Osteocyte (in vitro differentiated cells): Measurements from ENCODE around the gene ASCL1. TPM values are rescaled to one million over a fixed set of nuclear protein-coding genes. Genes with fewer than 3 reads are reported as not detected.

ENCODE experiments used
- DNase-seq: peaks from one replicate; pipeline ENCODE4 v3.0.0; 2021; ENCODE audit warnings: mixed read lengths; ENCODE audit not compliant: unreplicated experiment; ENCODE audit errors: extremely low spot score
- H3K27ac Mint-ChIP-seq: one replicate; pipeline ENCODE4 v1.8.0; 2021; ENCODE audit warnings: mild to moderate bottlenecking, mixed read lengths; ENCODE audit not compliant: unreplicated experiment
- H3K27me3 Mint-ChIP-seq: one replicate; pipeline ENCODE4 v1.8.0; 2021; ENCODE audit warnings: mixed read lengths; ENCODE audit not compliant: unreplicated experiment
- H3K36me3 Mint-ChIP-seq: one replicate; pipeline ENCODE4 v1.8.0; 2021; ENCODE audit warnings: mixed read lengths; ENCODE audit not compliant: unreplicated experiment
- H3K4me1 Mint-ChIP-seq: one replicate; pipeline ENCODE4 v1.8.0; 2021; ENCODE audit warnings: mixed read lengths; ENCODE audit not compliant: unreplicated experiment
- H3K4me3 Mint-ChIP-seq: one replicate; pipeline ENCODE4 v1.8.0; 2021; ENCODE audit warnings: mild to moderate bottlenecking, moderate library complexity, mixed read lengths; ENCODE audit not compliant: unreplicated experiment
- H3K9me3 Mint-ChIP-seq: one replicate; pipeline ENCODE4 v1.8.0; 2021; ENCODE audit warnings: mixed read lengths; ENCODE audit not compliant: unreplicated experiment
- CTCF ChIP-seq: fragments of 200-600 bp; sonication (generic); IDR thresholded peaks from 2 replicates; pipeline ENCODE4 v1.5.0; 2021; ENCODE audit warnings: antibody characterized with exemption, mild to moderate bottlenecking, moderate library complexity
- total RNA-seq: library from RNA; stranded (reverse); gene quantifications from 2 replicates; pipeline ENCODE4 v1.2.1, GENCODE V29; 2021

Gene ASCL1
- total RNA-seq, 1 donor from 2014 or later = not detected

- Mint-ChIP-seq H3K9me3 (no peaks in the 10 kb centered on the region), H3K27me3 (peaks cover 67% of the 10 kb centered on the region), H3K36me3 (no peaks in the 10 kb centered on the region), H3K4me3 (no peak overlapping the region), H3K4me1 (no peaks in the 10 kb centered on the region), H3K27ac (no peak overlapping the region)
- DNase-seq = no peak
- TF ChIP-seq CTCF = no peak
Measured at GRCh38 chr12:102950950-102951619, 6.4 kb upstream of the ASCL1 start.

GRCh38 chr12:102951841-102952240 is 5.6 kb upstream of the ASCL1 start:
- peaks cover 1% of the 10 kb centered on the region for H3K4me1 Mint-ChIP-seq
- DNase-seq = no peak
- H3K9me3 Mint-ChIP-seq = no peaks in the 10 kb centered on the region

GRCh38 chr12:102953221-102953620 is 4.3 kb upstream of the ASCL1 start:
- Mint-ChIP-seq H3K4me1 (peaks cover 12% of the 10 kb centered on the region), H3K9me3 (no peaks in the 10 kb centered on the region), H3K27ac (no peak overlapping the region), H3K36me3 (no peaks in the 10 kb centered on the region), H3K27me3 (peaks cover 75% of the 10 kb centered on the region), H3K4me3 (no peak overlapping the region)
- no peak for DNase-seq
- TF ChIP-seq CTCF = no peak

More at GRCh38 chr12:102951841-102952240, 5.6 kb upstream of the ASCL1 start:
- no peaks in the 10 kb centered on the region for H3K36me3 Mint-ChIP-seq
- H3K27me3 Mint-ChIP-seq = peaks cover 72% of the 10 kb centered on the region
- H3K27ac Mint-ChIP-seq = no peak overlapping the region
- no peak for TF ChIP-seq CTCF
- H3K4me3 Mint-ChIP-seq = no peak overlapping the region

- TF ChIP-seq CTCF = no peak
- no peaks in the 10 kb centered on the region for H3K9me3 Mint-ChIP-seq
- no peak for DNase-seq
- H3K4me3 Mint-ChIP-seq = no peak overlapping the region
- no peak overlapping the region for H3K27ac Mint-ChIP-seq
- H3K27me3 Mint-ChIP-seq = peaks cover 78% of the 10 kb centered on the region
- H3K36me3 Mint-ChIP-seq = no peaks in the 10 kb centered on the region
- peaks cover 14% of the 10 kb centered on the region for H3K4me1 Mint-ChIP-seq
Measured at GRCh38 chr12:102954134-102954533, 3.3 kb upstream of the ASCL1 start.

GRCh38 chr12:102955926-102956737 is 1.3 kb upstream of the ASCL1 start:
- Mint-ChIP-seq H3K4me3 (no peak overlapping the region), H3K27ac (no peak overlapping the region), H3K27me3 (peaks cover 80% of the 10 kb centered on the region), H3K9me3 (no peaks in the 10 kb centered on the region), H3K36me3 (no peaks in the 10 kb centered on the region), H3K4me1 (peaks cover 14% of the 10 kb centered on the region)
- no peak for TF ChIP-seq CTCF
- DNase-seq = no peak
